Head of caudate nucleus (tissue), 42 donors: ENCODE measurements around the gene NIN.
A peak's percentile ranks its signal among the peaks of the same experiment; 100 is the strongest.

Experiments used
- DNase-seq, 42 donors: peaks; one replicate each; pipeline versions ENCODE4 v3.0.0 to v3.0.0-alpha.2; 2020 to 2021; ENCODE audit warnings: mixed read lengths in 7 of 42
- intact Hi-C: fragments of 100-400 bp; cut with DNase I; formaldehyde crosslinking; loops from one replicate; pipeline ENCODE4 v1.15.0; 2022

NIN gene

GRCh38 chr14:50775357-50775756 lies 55.6 kb downstream of the NIN start:
- intact Hi-C loops = loop anchor here (10.0 kb wide), 2 partner anchors 171 to 451 kb away; no protein-coding TSS in a partner anchor
- DNase-seq = no peak

GRCh38 chr14:50774542-50775267 lies 56.3 kb downstream of the NIN start:
- DNase-seq = no peak
- intact Hi-C loops = loop anchor here (5.0 to 10.0 kb wide), 3 partner anchors 170 to 450 kb away; no protein-coding TSS in a partner anchor

- DNase-seq = peak in 41 of 42 donors; percentile 24 to 89 (median 76)
- intact Hi-C loops = loop anchor here (5.0 to 10.0 kb wide), 3 partner anchors 169 to 449 kb away; no protein-coding TSS in a partner anchor
These were observed 57.1 kb downstream of the NIN start for GRCh38 chr14:50773632-50774541.

- DNase-seq = no peak
- intact Hi-C loops = loop anchor here (5.0 to 10.0 kb wide), 3 partner anchors 168 to 448 kb away; no protein-coding TSS in a partner anchor
These were observed 58.5 kb downstream of the NIN start for GRCh38 chr14:50772412-50772811.

- no peak for DNase-seq
- intact Hi-C loops = loop anchor here (5.0 to 10.0 kb wide), 3 partner anchors 166 to 446 kb away; no protein-coding TSS in a partner anchor
These were observed 60.4 kb downstream of the NIN start for GRCh38 chr14:50770586-50770985.

- DNase-seq = peak in 1 of 42 donors; percentile 41
- intact Hi-C loops = loop anchor here (5.0 to 10.0 kb wide), 3 partner anchors 165 to 445 kb away; no protein-coding TSS in a partner anchor
These were observed 61.0 kb downstream of the NIN start for GRCh38 chr14:50769863-50770500.

- intact Hi-C loops = no loop called here
- no peak for DNase-seq
These were observed 62.3 kb downstream of the NIN start for GRCh38 chr14:50768680-50769079.

- DNase-seq = no peak
- intact Hi-C loops = no loop called here
These were observed 64.5 kb downstream of the NIN start for GRCh38 chr14:50766338-50766886.

GRCh38 chr14:50763382-50764007 lies 67.5 kb downstream of the NIN start:
- intact Hi-C loops = no loop called here
- DNase-seq = no peak

- intact Hi-C loops = no loop called here
These were observed 68.0 kb downstream of the NIN start for GRCh38 chr14:50762931-50763300.

GRCh38 chr14:50762001-50762930 lies 68.7 kb downstream of the NIN start:
- DNase-seq = peak in 41 of 42 donors; percentile 35 to 91 (median 71)
- intact Hi-C loops = no loop called here

More at GRCh38 chr14:50762931-50763300, 68.0 kb downstream of the NIN start:
- DNase-seq = no peak

GRCh38 chr14:50759800-50760543 lies 71.0 kb downstream of the NIN start:
- intact Hi-C loops = no loop called here

GRCh38 chr14:50758945-50759344 lies 72.0 kb downstream of the NIN start:
- intact Hi-C loops = no loop called here
- no peak for DNase-seq

More at GRCh38 chr14:50759800-50760543, 71.0 kb downstream of the NIN start:
- no peak for DNase-seq

- intact Hi-C loops = no loop called here
- no peak for DNase-seq
These were observed 72.7 kb downstream of the NIN start for GRCh38 chr14:50758305-50758704.

GRCh38 chr14:50757702-50758101 lies 73.3 kb downstream of the NIN start:
- DNase-seq = peak in 5 of 42 donors; percentile 30 to 52 (median 45)
- intact Hi-C loops = no loop called here

- DNase-seq = no peak
- intact Hi-C loops = no loop called here
These were observed 74.7 kb downstream of the NIN start for GRCh38 chr14:50756300-50756699.

- no peak for DNase-seq
- intact Hi-C loops = no loop called here
These were observed 80.6 kb downstream of the NIN start for GRCh38 chr14:50750323-50750722.
